Naive B cell (primary cell): Measurements from ENCODE around the gene NELL2. TPM values are rescaled to one million over a fixed set of nuclear protein-coding genes. Genes with fewer than 3 reads are reported as not detected.

Source experiments
- ATAC-seq, 2 donors: fragments of 150-1000 bp; cut with Tn5 transposase; 2 replicates each; pipeline ENCODE4 v1.10.0; 2021; ENCODE audit warnings: low read depth in 2 of 2, mild to moderate bottlenecking in 2 of 2, moderate library complexity in 2 of 2
- DNase-seq: peaks from one replicate; pipeline ENCODE4 v3.0.0; 2022
- H3K27ac Mint-ChIP-seq, 6 donors: one replicate each; pipeline ENCODE4 v1.8.0; 2020 to 2022; ENCODE audit warnings: mild to moderate bottlenecking in 6 of 6, mixed read lengths in 6 of 6, moderate library complexity in 5 of 6, inconsistent platforms in 2 of 6
- H3K27me3 Mint-ChIP-seq, 3 donors: one replicate each; pipeline ENCODE4 v1.8.0; 2021 to 2022; ENCODE audit warnings: mixed read lengths in 3 of 3, mild to moderate bottlenecking in 1 of 3
- H3K36me3 Mint-ChIP-seq, 2 donors: one replicate each; pipeline ENCODE4 v1.8.0; 2020 to 2022; ENCODE audit warnings: mixed read lengths in 2 of 2, inconsistent platforms in 1 of 2, mild to moderate bottlenecking in 1 of 2
- H3K4me1 Mint-ChIP-seq, 3 donors: one replicate each; pipeline ENCODE4 v1.8.0; 2020 to 2022; ENCODE audit warnings: mixed read lengths in 3 of 3, inconsistent platforms in 1 of 3, mild to moderate bottlenecking in 1 of 3, moderate library complexity in 1 of 3
- H3K4me3 Mint-ChIP-seq, 8 donors: one replicate each; pipeline ENCODE4 v1.8.0; 2020 to 2022; ENCODE audit warnings: mild to moderate bottlenecking in 8 of 8, mixed read lengths in 8 of 8, moderate library complexity in 8 of 8, inconsistent platforms in 2 of 8
- H3K9me3 Mint-ChIP-seq, 7 donors: one replicate each; pipeline ENCODE4 v1.8.0; 2020 to 2022; ENCODE audit warnings: mixed read lengths in 7 of 7, mild to moderate bottlenecking in 5 of 7, inconsistent platforms in 2 of 7, moderate library complexity in 1 of 7
- polyA plus RNA-seq, 6 donors: library from polyadenylated mRNA; unstranded; fragments of 300-500 nt; fragmentation: Illumina TruSeq; gene quantifications; one replicate each; pipeline ENCODE4 v1.2.3, GENCODE V29; 2021; ENCODE audit warnings: low read depth in 6 of 6

NELL2 gene
- polyA plus RNA-seq, 6 donors from 2014 or later, result 0.23 to 0.86 (median 0.43) TPM

- Mint-ChIP-seq H3K27ac (no peak overlapping the region), H3K9me3 (peaks cover 0 to 4% (median 0%) of the 10 kb centered on the region in 7 donors), H3K4me3 (no peak overlapping the region), H3K4me1 (no peaks in the 10 kb centered on the region), H3K36me3 (no peaks in the 10 kb centered on the region), H3K27me3 (no peaks in the 10 kb centered on the region)
- ATAC-seq (no peak), DNase-seq (no peak)
Measured at GRCh38 chr12:44647917-44648690, 228.0 kb downstream of the NELL2 start.

- H3K27ac Mint-ChIP-seq, result no peak overlapping the region
- peaks cover 0 to 7% (median 0%) of the 10 kb centered on the region in 7 donors for H3K9me3 Mint-ChIP-seq
- H3K36me3 Mint-ChIP-seq, result no peaks in the 10 kb centered on the region
- no peaks in the 10 kb centered on the region for H3K4me1 Mint-ChIP-seq
- H3K27me3 Mint-ChIP-seq, result no peaks in the 10 kb centered on the region
- H3K4me3 Mint-ChIP-seq, result no peak overlapping the region
- no peak for DNase-seq
- no peak for ATAC-seq
Measured at GRCh38 chr12:44640427-44641190, 235.5 kb downstream of the NELL2 start.

- ATAC-seq (no peak), DNase-seq (no peak)
- H3K36me3 Mint-ChIP-seq, result no peaks in the 10 kb centered on the region
- H3K27ac Mint-ChIP-seq, result no peak overlapping the region
- H3K27me3 Mint-ChIP-seq, result no peaks in the 10 kb centered on the region
- no peaks in the 10 kb centered on the region for H3K4me1 Mint-ChIP-seq
- no peak overlapping the region for H3K4me3 Mint-ChIP-seq
- peaks cover 0 to 7% (median 2%) of the 10 kb centered on the region in 7 donors for H3K9me3 Mint-ChIP-seq
Measured at GRCh38 chr12:44637875-44638274, 238.2 kb downstream of the NELL2 start.

- Mint-ChIP-seq H3K4me3 (no peak overlapping the region), H3K36me3 (no peaks in the 10 kb centered on the region), H3K4me1 (no peaks in the 10 kb centered on the region), H3K9me3 (peaks cover 0 to 1% (median 0%) of the 10 kb centered on the region in 7 donors), H3K27me3 (no peaks in the 10 kb centered on the region), H3K27ac (no peak overlapping the region)
- no peak for DNase-seq
- ATAC-seq, result no peak
Measured at GRCh38 chr12:44628180-44628579, 247.9 kb downstream of the NELL2 start.

GRCh38 chr12:44627387-44628166 lies 248.5 kb downstream of the NELL2 start:
- no peaks in the 10 kb centered on the region for H3K27me3 Mint-ChIP-seq
- H3K4me1 Mint-ChIP-seq, result no peaks in the 10 kb centered on the region
- H3K4me3 Mint-ChIP-seq, result no peak overlapping the region
- no peaks in the 10 kb centered on the region for H3K36me3 Mint-ChIP-seq
- peaks cover 0 to 1% (median 0%) of the 10 kb centered on the region in 7 donors for H3K9me3 Mint-ChIP-seq
- no peak for ATAC-seq
- no peak for DNase-seq
- no peak overlapping the region for H3K27ac Mint-ChIP-seq

- Mint-ChIP-seq H3K4me1 (no peaks in the 10 kb centered on the region), H3K4me3 (no peak overlapping the region), H3K27me3 (no peaks in the 10 kb centered on the region), H3K27ac (no peak overlapping the region), H3K36me3 (no peaks in the 10 kb centered on the region), H3K9me3 (peaks cover 0 to 1% (median 0%) of the 10 kb centered on the region in 7 donors)
- DNase-seq (no peak), ATAC-seq (no peak)
Measured at GRCh38 chr12:44626883-44627282, 249.2 kb downstream of the NELL2 start.

GRCh38 chr12:44618946-44619345 lies 257.2 kb downstream of the NELL2 start:
- ATAC-seq (no peak), DNase-seq (no peak)
- H3K27me3 Mint-ChIP-seq, result no peaks in the 10 kb centered on the region
- H3K4me3 Mint-ChIP-seq, result no peak overlapping the region
- no peaks in the 10 kb centered on the region for H3K36me3 Mint-ChIP-seq
- H3K4me1 Mint-ChIP-seq, result no peaks in the 10 kb centered on the region
- H3K27ac Mint-ChIP-seq, result no peak overlapping the region
- no peaks in the 10 kb centered on the region for H3K9me3 Mint-ChIP-seq

GRCh38 chr12:44616402-44616801 lies 259.7 kb downstream of the NELL2 start:
- H3K4me1 Mint-ChIP-seq, result no peaks in the 10 kb centered on the region
- H3K36me3 Mint-ChIP-seq, result no peaks in the 10 kb centered on the region
- no peak overlapping the region for H3K27ac Mint-ChIP-seq
- no peak overlapping the region for H3K4me3 Mint-ChIP-seq
- ATAC-seq (no peak), DNase-seq (no peak)
- no peaks in the 10 kb centered on the region for H3K27me3 Mint-ChIP-seq
- no peaks in the 10 kb centered on the region for H3K9me3 Mint-ChIP-seq

- Mint-ChIP-seq H3K27ac (no peak overlapping the region), H3K9me3 (peaks cover 0 to 4% (median 0%) of the 10 kb centered on the region in 7 donors), H3K27me3 (no peaks in the 10 kb centered on the region), H3K4me1 (no peaks in the 10 kb centered on the region), H3K36me3 (no peaks in the 10 kb centered on the region), H3K4me3 (no peak overlapping the region)
- no peak for ATAC-seq
- DNase-seq, result no peak
Measured at GRCh38 chr12:44611538-44611937, 264.6 kb downstream of the NELL2 start.

GRCh38 chr12:44603701-44604100 lies 272.4 kb downstream of the NELL2 start:
- Mint-ChIP-seq H3K4me1 (no peaks in the 10 kb centered on the region), H3K36me3 (no peaks in the 10 kb centered on the region), H3K27me3 (no peaks in the 10 kb centered on the region), H3K4me3 (no peak overlapping the region), H3K27ac (no peak overlapping the region), H3K9me3 (peaks cover 0 to 8% (median 0%) of the 10 kb centered on the region in 7 donors)
- no peak for ATAC-seq
- no peak for DNase-seq

- H3K27me3 Mint-ChIP-seq, result no peaks in the 10 kb centered on the region
- no peaks in the 10 kb centered on the region for H3K4me1 Mint-ChIP-seq
- H3K27ac Mint-ChIP-seq, result no peak overlapping the region
- H3K4me3 Mint-ChIP-seq, result no peak overlapping the region
- peaks cover 0 to 3% (median 0%) of the 10 kb centered on the region in 7 donors for H3K9me3 Mint-ChIP-seq
- no peak for DNase-seq
- ATAC-seq, result no peak
- no peaks in the 10 kb centered on the region for H3K36me3 Mint-ChIP-seq
Measured at GRCh38 chr12:44592626-44593025, 283.5 kb downstream of the NELL2 start.

GRCh38 chr12:44589697-44590096 lies 286.4 kb downstream of the NELL2 start:
- H3K4me3 Mint-ChIP-seq, result no peak overlapping the region
- DNase-seq (no peak), ATAC-seq (no peak)
- H3K36me3 Mint-ChIP-seq, result no peaks in the 10 kb centered on the region
- no peaks in the 10 kb centered on the region for H3K27me3 Mint-ChIP-seq
- no peak overlapping the region for H3K27ac Mint-ChIP-seq
- peaks cover 0 to 3% (median 0%) of the 10 kb centered on the region in 7 donors for H3K9me3 Mint-ChIP-seq
- no peaks in the 10 kb centered on the region for H3K4me1 Mint-ChIP-seq

- Mint-ChIP-seq H3K36me3 (no peaks in the 10 kb centered on the region), H3K27ac (no peak overlapping the region), H3K4me1 (no peaks in the 10 kb centered on the region)
Measured at GRCh38 chr12:44588651-44589050, 287.5 kb downstream of the NELL2 start.

More at GRCh38 chr12:44588651-44589050, 287.5 kb downstream of the NELL2 start:
- Mint-ChIP-seq H3K4me3 (no peak overlapping the region), H3K27me3 (no peaks in the 10 kb centered on the region), H3K9me3 (peaks cover 0 to 3% (median 0%) of the 10 kb centered on the region in 7 donors)
- ATAC-seq, result no peak
- DNase-seq, result no peak
